Hepatocyte (in vitro differentiated cells): ENCODE measurements around the gene CALCA.

Experiments
- CTCF ChIP-seq: fragments of 200-600 bp; sonication (generic); IDR thresholded peaks from 2 replicates; pipeline ENCODE4 v1.5.1; 2016; ENCODE audit warnings: antibody characterized with exemption, mild to moderate bottlenecking; ENCODE audit not compliant: poor library complexity
- EZH2 ChIP-seq: fragments of 200-600 bp; sonication (generic); IDR thresholded peaks from 2 replicates; pipeline ENCODE4 v1.6.1; 2016; ENCODE audit warnings: antibody characterized with exemption, mild to moderate bottlenecking, borderline replicate concordance

GRCh38 chr11:14969901-14970323 lies 2.2 kb downstream of the CALCA start:
- peak; percentile 60 for TF ChIP-seq CTCF
- no peak for TF ChIP-seq EZH2
